Glutamatergic neuron (in vitro differentiated cells): ENCODE data around the gene TAGLN. TPM values are rescaled to one million over a fixed set of nuclear protein-coding genes. Genes with fewer than 3 reads are reported as not detected.

Source experiments
- DNase-seq: peaks from one replicate; pipeline ENCODE4 v3.0.0; 2022
- H3K27ac Mint-ChIP-seq: one replicate; pipeline ENCODE4 v1.8.0; 2020; ENCODE audit warnings: mild to moderate bottlenecking, mixed read lengths, inconsistent platforms; ENCODE audit not compliant: unreplicated experiment
- H3K27me3 Mint-ChIP-seq: one replicate; pipeline ENCODE4 v1.8.0; 2020; ENCODE audit warnings: mild to moderate bottlenecking, moderate library complexity, mixed read lengths, inconsistent platforms; ENCODE audit not compliant: unreplicated experiment
- H3K36me3 Mint-ChIP-seq: one replicate; pipeline ENCODE4 v1.8.0; 2020; ENCODE audit warnings: mild to moderate bottlenecking, mixed read lengths, inconsistent platforms; ENCODE audit not compliant: unreplicated experiment
- H3K4me1 Mint-ChIP-seq: one replicate; pipeline ENCODE4 v1.8.0; 2020; ENCODE audit warnings: mild to moderate bottlenecking, low read depth, mixed read lengths, inconsistent platforms; ENCODE audit not compliant: unreplicated experiment
- H3K4me3 Mint-ChIP-seq: one replicate; pipeline ENCODE4 v1.8.0; 2020; ENCODE audit warnings: mild to moderate bottlenecking, mixed read lengths, inconsistent platforms; ENCODE audit not compliant: unreplicated experiment
- H3K9me3 Mint-ChIP-seq: one replicate; pipeline ENCODE4 v1.8.0; 2020; ENCODE audit warnings: mild to moderate bottlenecking, moderate library complexity, mixed read lengths, inconsistent platforms; ENCODE audit not compliant: unreplicated experiment
- CTCF ChIP-seq: fragments of 200-600 bp; sonication (generic); IDR thresholded peaks from one replicate; pipeline ENCODE4 v1.5.0; 2021; ENCODE audit not compliant: partially characterized antibody, unreplicated experiment
- total RNA-seq: library from RNA; stranded (reverse); fragmentation: NEBNext Ultra II Directional; extraction: Animal tissue kit (Norgen Biotek cat#: 25700); gene quantifications from one replicate; pipeline ENCODE4 v1.2.1, GENCODE V29; 2021; ENCODE audit not compliant: unreplicated experiment

TAGLN gene
- total RNA-seq, 1 donor from 2014 or later, result 6.1 TPM

- Mint-ChIP-seq H3K27ac (no peak overlapping the region), H3K9me3 (peaks cover 5% of the 10 kb centered on the region), H3K27me3 (peaks cover 6% of the 10 kb centered on the region), H3K4me3 (no peak overlapping the region), H3K4me1 (peaks cover 19% of the 10 kb centered on the region), H3K36me3 (no peaks in the 10 kb centered on the region)
- DNase-seq, result no peak
- TF ChIP-seq CTCF, result no peak
Observed at GRCh38 chr11:117200813-117201657, 1.9 kb downstream of the TAGLN start.

GRCh38 chr11:117201658-117202305, 2.6 kb downstream of the TAGLN start:
- Mint-ChIP-seq H3K9me3 (peaks cover 5% of the 10 kb centered on the region), H3K4me3 (no peak overlapping the region), H3K27me3 (peaks cover 6% of the 10 kb centered on the region), H3K36me3 (no peaks in the 10 kb centered on the region), H3K4me1 (peaks cover 21% of the 10 kb centered on the region), H3K27ac (no peak overlapping the region)
- no peak for TF ChIP-seq CTCF
- no peak for DNase-seq

GRCh38 chr11:117202386-117203068, 3.4 kb downstream of the TAGLN start:
- peaks cover 5% of the 10 kb centered on the region for H3K9me3 Mint-ChIP-seq
- H3K27me3 Mint-ChIP-seq, result peaks cover 2% of the 10 kb centered on the region
- no peak for DNase-seq
- H3K4me3 Mint-ChIP-seq, result no peak overlapping the region
- H3K4me1 Mint-ChIP-seq, result peaks cover 21% of the 10 kb centered on the region
- no peak for TF ChIP-seq CTCF
- H3K36me3 Mint-ChIP-seq, result no peaks in the 10 kb centered on the region
- no peak overlapping the region for H3K27ac Mint-ChIP-seq

GRCh38 chr11:117203069-117203407, 3.9 kb downstream of the TAGLN start:
- no peaks in the 10 kb centered on the region for H3K27me3 Mint-ChIP-seq

More at GRCh38 chr11:117203069-117203407, 3.9 kb downstream of the TAGLN start:
- no peak for TF ChIP-seq CTCF
- Mint-ChIP-seq H3K4me1 (peaks cover 21% of the 10 kb centered on the region), H3K36me3 (no peaks in the 10 kb centered on the region), H3K4me3 (no peak overlapping the region), H3K27ac (no peak overlapping the region), H3K9me3 (peaks cover 5% of the 10 kb centered on the region)
- no peak for DNase-seq
